ENCODE measurements around the gene TBC1D24. TPM values are rescaled to one million over a fixed set of nuclear protein-coding genes. Genes with fewer than 3 reads are reported as not detected.
"Not testable (repeated sequence)": the region's sequence is repeated elsewhere in the genome, so short reads cannot be mapped to it uniquely, and the experiment has no call there.

The TBC1D24 gene
- total RNA-seq, 1 donor from 2014 or later = 7.8 TPM

- Histone ChIP-seq H3K27ac (ENCODE audit: low read depth, low read length) (no peak overlapping the region), H3K27me3 (ENCODE audit: control insufficient read depth in 3 of 3, insufficient read depth in 3 of 3, low read length in 3 of 3) (no peaks in the 10 kb centered on the region), H3K4me1 (ENCODE audit: control insufficient read depth in 3 of 3, insufficient read depth in 3 of 3, low read length in 3 of 3) (peaks cover 13 to 17% (median 16%) of the 10 kb centered on the region in 3 donors), H3K9me3 (ENCODE audit: control insufficient read depth in 3 of 3, low read length in 3 of 3) (no peaks in the 10 kb centered on the region), H3K9ac (ENCODE audit: low read depth in 1 of 3, low read length in 3 of 3) (no peak overlapping the region), H3K4me3 (ENCODE audit: low read length in 3 of 3) (no peak overlapping the region), H3K36me3 (ENCODE audit: control insufficient read depth in 3 of 3, insufficient read depth in 3 of 3, low read length in 3 of 3) (peaks cover 9 to 25% (median 12%) of the 10 kb centered on the region in 3 donors)
Measured at GRCh38 chr16:2432801-2433505, 42.0 kb upstream of the TBC1D24 start.

- not testable (repeated sequence) for H3K27ac ChIP-seq (ENCODE audit: low read depth, low read length); H3K9me3 ChIP-seq (ENCODE audit: control insufficient read depth in 3 of 3, low read length in 3 of 3); H3K9ac ChIP-seq (ENCODE audit: low read depth in 1 of 3, low read length in 3 of 3); H3K4me1 ChIP-seq (ENCODE audit: control insufficient read depth in 3 of 3, insufficient read depth in 3 of 3, low read length in 3 of 3); H3K27me3 ChIP-seq (ENCODE audit: control insufficient read depth in 3 of 3, insufficient read depth in 3 of 3, low read length in 3 of 3); H3K4me3 ChIP-seq (ENCODE audit: low read length in 3 of 3)
- H3K36me3 ChIP-seq (ENCODE audit: control insufficient read depth in 3 of 3, insufficient read depth in 3 of 3, low read length in 3 of 3) = peaks cover 9 to 31% (median 14%) of the 10 kb centered on the region in 3 donors
Measured at GRCh38 chr16:2435236-2435635, 39.7 kb upstream of the TBC1D24 start.

- Histone ChIP-seq H3K4me3 (ENCODE audit: low read length in 3 of 3) (no peak overlapping the region), H3K4me1 (ENCODE audit: control insufficient read depth in 3 of 3, insufficient read depth in 3 of 3, low read length in 3 of 3) (no peaks in the 10 kb centered on the region), H3K36me3 (ENCODE audit: control insufficient read depth in 3 of 3, insufficient read depth in 3 of 3, low read length in 3 of 3) (peaks cover 9 to 31% (median 14%) of the 10 kb centered on the region in 3 donors), H3K9me3 (ENCODE audit: control insufficient read depth in 3 of 3, low read length in 3 of 3) (no peaks in the 10 kb centered on the region), H3K9ac (ENCODE audit: low read depth in 1 of 3, low read length in 3 of 3) (no peak overlapping the region), H3K27ac (ENCODE audit: low read depth, low read length) (no peak overlapping the region), H3K27me3 (ENCODE audit: control insufficient read depth in 3 of 3, insufficient read depth in 3 of 3, low read length in 3 of 3) (no peaks in the 10 kb centered on the region)
Measured at GRCh38 chr16:2436110-2436509, 38.8 kb upstream of the TBC1D24 start.

- Histone ChIP-seq H3K36me3 (ENCODE audit: control insufficient read depth in 3 of 3, insufficient read depth in 3 of 3, low read length in 3 of 3) (peaks cover 9 to 29% (median 14%) of the 10 kb centered on the region in 3 donors), H3K27ac (ENCODE audit: low read depth, low read length) (no peak overlapping the region), H3K27me3 (ENCODE audit: control insufficient read depth in 3 of 3, insufficient read depth in 3 of 3, low read length in 3 of 3) (no peaks in the 10 kb centered on the region), H3K9me3 (ENCODE audit: control insufficient read depth in 3 of 3, low read length in 3 of 3) (no peaks in the 10 kb centered on the region), H3K4me3 (ENCODE audit: low read length in 3 of 3) (no peak overlapping the region), H3K4me1 (ENCODE audit: control insufficient read depth in 3 of 3, insufficient read depth in 3 of 3, low read length in 3 of 3) (no peaks in the 10 kb centered on the region), H3K9ac (ENCODE audit: low read depth in 1 of 3, low read length in 3 of 3) (no peak overlapping the region)
Measured at GRCh38 chr16:2437032-2437790, 37.7 kb upstream of the TBC1D24 start.

GRCh38 chr16:2438121-2438520 is 36.8 kb upstream of the TBC1D24 start:
- Histone ChIP-seq H3K4me3 (ENCODE audit: low read length in 3 of 3) (no peak overlapping the region), H3K9ac (ENCODE audit: low read depth in 1 of 3, low read length in 3 of 3) (no peak overlapping the region), H3K4me1 (ENCODE audit: control insufficient read depth in 3 of 3, insufficient read depth in 3 of 3, low read length in 3 of 3) (no peaks in the 10 kb centered on the region), H3K27ac (ENCODE audit: low read depth, low read length) (no peak overlapping the region), H3K9me3 (ENCODE audit: control insufficient read depth in 3 of 3, low read length in 3 of 3) (no peaks in the 10 kb centered on the region), H3K36me3 (ENCODE audit: control insufficient read depth in 3 of 3, insufficient read depth in 3 of 3, low read length in 3 of 3) (peaks cover 3 to 21% (median 7%) of the 10 kb centered on the region in 3 donors), H3K27me3 (ENCODE audit: control insufficient read depth in 3 of 3, insufficient read depth in 3 of 3, low read length in 3 of 3) (no peaks in the 10 kb centered on the region)

GRCh38 chr16:2439598-2439997 is 35.3 kb upstream of the TBC1D24 start:
- no peak overlapping the region for H3K9ac ChIP-seq (ENCODE audit: low read depth in 1 of 3, low read length in 3 of 3)
- peaks cover 0 to 4% (median 0%) of the 10 kb centered on the region in 3 donors for H3K4me1 ChIP-seq (ENCODE audit: control insufficient read depth in 3 of 3, insufficient read depth in 3 of 3, low read length in 3 of 3)
- H3K27ac ChIP-seq (ENCODE audit: low read depth, low read length) = no peak overlapping the region
- peaks cover 0 to 21% (median 6%) of the 10 kb centered on the region in 3 donors for H3K36me3 ChIP-seq (ENCODE audit: control insufficient read depth in 3 of 3, insufficient read depth in 3 of 3, low read length in 3 of 3)
- no peaks in the 10 kb centered on the region for H3K9me3 ChIP-seq (ENCODE audit: control insufficient read depth in 3 of 3, low read length in 3 of 3)
- no peak overlapping the region for H3K4me3 ChIP-seq (ENCODE audit: low read length in 3 of 3)
- H3K27me3 ChIP-seq (ENCODE audit: control insufficient read depth in 3 of 3, insufficient read depth in 3 of 3, low read length in 3 of 3) = no peaks in the 10 kb centered on the region

- not testable (repeated sequence) for H3K9ac ChIP-seq (ENCODE audit: low read depth in 1 of 3, low read length in 3 of 3); H3K27ac ChIP-seq (ENCODE audit: low read depth, low read length); H3K9me3 ChIP-seq (ENCODE audit: control insufficient read depth in 3 of 3, low read length in 3 of 3); H3K4me1 ChIP-seq (ENCODE audit: control insufficient read depth in 3 of 3, insufficient read depth in 3 of 3, low read length in 3 of 3); H3K27me3 ChIP-seq (ENCODE audit: control insufficient read depth in 3 of 3, insufficient read depth in 3 of 3, low read length in 3 of 3); H3K4me3 ChIP-seq (ENCODE audit: low read length in 3 of 3)
- peaks cover 2 to 26% (median 16%) of the 10 kb centered on the region in 3 donors for H3K36me3 ChIP-seq (ENCODE audit: control insufficient read depth in 3 of 3, insufficient read depth in 3 of 3, low read length in 3 of 3)
Measured at GRCh38 chr16:2441143-2441804, 33.7 kb upstream of the TBC1D24 start.

- no peaks in the 10 kb centered on the region for H3K9me3 ChIP-seq (ENCODE audit: control insufficient read depth in 3 of 3, low read length in 3 of 3)
- H3K9ac ChIP-seq (ENCODE audit: low read depth in 1 of 3, low read length in 3 of 3) = no peak overlapping the region
- peaks cover 10 to 24% (median 19%) of the 10 kb centered on the region in 3 donors for H3K36me3 ChIP-seq (ENCODE audit: control insufficient read depth in 3 of 3, insufficient read depth in 3 of 3, low read length in 3 of 3)
- H3K4me3 ChIP-seq (ENCODE audit: low read length in 3 of 3) = no peak overlapping the region
- H3K4me1 ChIP-seq (ENCODE audit: control insufficient read depth in 3 of 3, insufficient read depth in 3 of 3, low read length in 3 of 3) = peaks cover 0 to 4% (median 0%) of the 10 kb centered on the region in 3 donors
- H3K27me3 ChIP-seq (ENCODE audit: control insufficient read depth in 3 of 3, insufficient read depth in 3 of 3, low read length in 3 of 3) = no peaks in the 10 kb centered on the region
- H3K27ac ChIP-seq (ENCODE audit: low read depth, low read length) = no peak overlapping the region
Measured at GRCh38 chr16:2443555-2443954, 31.4 kb upstream of the TBC1D24 start.

- Histone ChIP-seq H3K36me3 (ENCODE audit: control insufficient read depth in 3 of 3, insufficient read depth in 3 of 3, low read length in 3 of 3) (peaks cover 14 to 24% (median 20%) of the 10 kb centered on the region in 3 donors), H3K9me3 (ENCODE audit: control insufficient read depth in 3 of 3, low read length in 3 of 3) (no peaks in the 10 kb centered on the region), H3K4me1 (ENCODE audit: control insufficient read depth in 3 of 3, insufficient read depth in 3 of 3, low read length in 3 of 3) (peaks cover 0 to 4% (median 0%) of the 10 kb centered on the region in 3 donors), H3K27me3 (ENCODE audit: control insufficient read depth in 3 of 3, insufficient read depth in 3 of 3, low read length in 3 of 3) (no peaks in the 10 kb centered on the region), H3K27ac (ENCODE audit: low read depth, low read length) (no peak overlapping the region), H3K4me3 (ENCODE audit: low read length in 3 of 3) (no peak overlapping the region), H3K9ac (ENCODE audit: low read depth in 1 of 3, low read length in 3 of 3) (no peak overlapping the region)
Measured at GRCh38 chr16:2447920-2448583, 26.9 kb upstream of the TBC1D24 start.

Data from skeletal muscle tissue (tissue), 4 donors.